Anterior cingulate cortex (tissue), 58 donors: Measurements from ENCODE around the gene GATA1.

Experiments used
- DNase-seq, 58 donors: peaks; one replicate each; lab custom pipeline; 2025; lab: John Stamatoyannopoulos, UW

Gene GATA1

GRCh38 chrX:48835524-48836329 is 49.3 kb downstream of the GATA1 start, which contains the start of gene PCSK1N:
TSS of gene PCSK1N (minus strand) at chrX:48835610. CDS start at chrX:48835532, 78 bp downstream.
- DNase-seq: peak in 35 of 58 donors; percentile 1 to 61 (median 18)

- DNase-seq: no peak
Measured at GRCh38 chrX:48839686-48840085, 53.3 kb downstream of the GATA1 start.
